Peyer's patch (tissue), 4 donors: ENCODE results near the gene GALP. TPM values are rescaled to one million over a fixed set of nuclear protein-coding genes. Genes with fewer than 3 reads are reported as not detected.

Experiments used
- DNase-seq, 3 donors: peaks; one replicate each; pipeline ENCODE4 v3.0.0-alpha.2; 2017 to 2019
- H3K27ac ChIP-seq, 4 donors: fragments of 200-600 bp; sonication (generic); one replicate each; pipeline ENCODE4 v1.5.1; 2016 to 2019
- H3K27me3 ChIP-seq, 2 donors: fragments of 200-600 bp; sonication (generic); one replicate each; pipeline ENCODE4 v1.5.1; 2019
- H3K36me3 ChIP-seq, 3 donors: fragments of 200-600 bp; sonication (generic); one replicate each; pipeline ENCODE4 v1.5.1; 2016 to 2019
- H3K4me1 ChIP-seq, 4 donors: fragments of 200-600 bp; sonication (generic); one replicate each; pipeline ENCODE4 v1.5.1; 2016 to 2019
- H3K4me3 ChIP-seq, 4 donors: fragments of 200-600 bp; sonication (generic); 1 replicate in 3 of 4; 2 replicates in 1 of 4; pipeline ENCODE4 v1.5.1; 2016 to 2019; ENCODE audit warnings: mild to moderate bottlenecking in 1 of 4
- H3K9me3 ChIP-seq, 4 donors: fragments of 200-600 bp; sonication (generic); one replicate each; pipeline ENCODE4 v1.5.1; 2016 to 2019; ENCODE audit warnings: mild to moderate bottlenecking in 1 of 4
- POLR2A ChIP-seq, 2 donors: fragments of 450-650 bp; IDR thresholded peaks; one replicate each; pipeline ENCODE4 v1.5.1; 2017; ENCODE audit warnings: antibody characterized with exemption in 2 of 2, mild to moderate bottlenecking in 2 of 2, moderate library complexity in 2 of 2
- total RNA-seq, 4 donors: library from RNA; depleted of rRNA; stranded (reverse); fragments of >200 nt; gene quantifications; one replicate each; pipeline ENCODE4 v1.1.0, GENCODE V29; 2016
- TF ChIP-seq, protein P1 (sequence below), 6 experiments: fragments of 450-650 bp in 4 of 6; fragments of 200-600 bp in 2 of 6; sonication (generic) in 1 of 6; IDR thresholded peaks; one replicate each; pipeline ENCODE4 v1.5.1; 2017 to 2019; ENCODE audit warnings: antibody characterized with exemption in 6 of 6, mild to moderate bottlenecking in 3 of 6, moderate library complexity in 1 of 6

Gene GALP
- total RNA-seq, 4 donors from 2014 or later, result not detected

DNA sequence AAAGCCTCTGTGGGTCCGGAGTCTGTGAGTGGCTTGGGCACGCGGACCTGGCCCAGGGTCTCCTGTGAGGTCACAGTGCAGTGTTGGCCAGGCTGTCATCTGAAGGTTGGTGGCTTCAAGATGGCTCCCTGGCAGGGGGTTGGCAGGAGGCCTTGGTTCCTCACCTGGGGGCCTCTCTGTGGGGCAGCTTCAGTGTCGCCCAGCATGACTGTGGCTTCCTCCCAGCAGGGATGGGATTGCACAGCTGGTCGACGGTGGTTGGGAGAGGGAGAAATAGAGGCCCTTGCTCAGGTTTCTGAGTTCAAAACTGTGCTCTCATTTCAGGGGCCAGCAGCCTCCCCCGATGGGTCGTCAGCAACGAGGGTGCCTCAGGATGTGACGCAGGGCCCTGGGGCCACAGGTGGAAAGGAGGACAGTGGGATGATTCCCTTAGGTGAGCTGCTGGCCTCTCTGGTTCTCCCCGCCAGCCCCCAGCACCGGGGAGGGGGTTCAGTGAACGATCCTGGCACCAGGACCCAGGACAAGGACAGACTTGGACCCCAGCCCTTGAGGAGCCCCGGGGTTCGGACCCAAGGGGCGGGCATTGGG, 17.5 kb upstream of the GALP start:
- H3K27me3 ChIP-seq, result no peaks in the 10 kb centered on the region
- no peaks in the 10 kb centered on the region for H3K4me1 ChIP-seq
- peaks cover 0 to 20% (median 0%) of the 10 kb centered on the region in 3 donors for H3K36me3 ChIP-seq
- H3K4me3 ChIP-seq, result no peak overlapping the region
- H3K27ac ChIP-seq, result no peak overlapping the region
- DNase-seq, result no peak
- no peak for TF ChIP-seq POLR2A (IDR thresholded peaks at IDR 0.05)
- TF ChIP-seq, protein P1, sequence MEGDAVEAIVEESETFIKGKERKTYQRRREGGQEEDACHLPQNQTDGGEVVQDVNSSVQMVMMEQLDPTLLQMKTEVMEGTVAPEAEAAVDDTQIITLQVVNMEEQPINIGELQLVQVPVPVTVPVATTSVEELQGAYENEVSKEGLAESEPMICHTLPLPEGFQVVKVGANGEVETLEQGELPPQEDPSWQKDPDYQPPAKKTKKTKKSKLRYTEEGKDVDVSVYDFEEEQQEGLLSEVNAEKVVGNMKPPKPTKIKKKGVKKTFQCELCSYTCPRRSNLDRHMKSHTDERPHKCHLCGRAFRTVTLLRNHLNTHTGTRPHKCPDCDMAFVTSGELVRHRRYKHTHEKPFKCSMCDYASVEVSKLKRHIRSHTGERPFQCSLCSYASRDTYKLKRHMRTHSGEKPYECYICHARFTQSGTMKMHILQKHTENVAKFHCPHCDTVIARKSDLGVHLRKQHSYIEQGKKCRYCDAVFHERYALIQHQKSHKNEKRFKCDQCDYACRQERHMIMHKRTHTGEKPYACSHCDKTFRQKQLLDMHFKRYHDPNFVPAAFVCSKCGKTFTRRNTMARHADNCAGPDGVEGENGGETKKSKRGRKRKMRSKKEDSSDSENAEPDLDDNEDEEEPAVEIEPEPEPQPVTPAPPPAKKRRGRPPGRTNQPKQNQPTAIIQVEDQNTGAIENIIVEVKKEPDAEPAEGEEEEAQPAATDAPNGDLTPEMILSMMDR (IDR thresholded peaks at IDR 0.05), result no peak
- no peaks in the 10 kb centered on the region for H3K9me3 ChIP-seq

DNA sequence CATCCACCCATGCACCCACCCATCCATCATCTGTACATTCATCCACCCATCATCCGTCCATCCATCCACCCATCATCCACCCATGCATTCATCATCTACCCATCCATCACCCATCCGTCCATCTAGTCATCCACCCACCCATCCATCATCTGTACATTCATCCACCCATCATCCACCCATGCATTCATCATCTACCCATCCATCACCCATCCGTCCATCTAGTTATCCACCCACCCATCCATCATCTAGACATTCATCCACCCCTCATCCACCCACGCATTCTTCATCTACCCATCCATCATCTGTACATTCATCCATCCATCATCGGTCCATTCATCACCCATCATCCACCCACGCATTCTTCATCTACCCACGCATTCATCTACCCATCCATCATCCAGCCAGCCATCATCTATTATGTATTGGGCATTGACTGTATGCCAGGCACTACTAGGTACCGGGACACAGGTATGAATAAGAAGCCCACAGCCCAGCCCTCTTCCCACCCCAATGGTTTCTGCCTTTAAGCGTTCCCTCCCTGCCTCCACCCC, 16.7 kb upstream of the GALP start:
- Histone ChIP-seq H3K27ac (no peak overlapping the region), H3K36me3 (peaks cover 0 to 20% (median 0%) of the 10 kb centered on the region in 3 donors), H3K27me3 (no peaks in the 10 kb centered on the region), H3K9me3 (no peaks in the 10 kb centered on the region), H3K4me1 (no peaks in the 10 kb centered on the region), H3K4me3 (no peak overlapping the region)
- no peak for DNase-seq
- no peak for TF ChIP-seq POLR2A (IDR thresholded peaks at IDR 0.05)
- TF ChIP-seq, protein P1 (IDR thresholded peaks at IDR 0.05), result no peak

DNA sequence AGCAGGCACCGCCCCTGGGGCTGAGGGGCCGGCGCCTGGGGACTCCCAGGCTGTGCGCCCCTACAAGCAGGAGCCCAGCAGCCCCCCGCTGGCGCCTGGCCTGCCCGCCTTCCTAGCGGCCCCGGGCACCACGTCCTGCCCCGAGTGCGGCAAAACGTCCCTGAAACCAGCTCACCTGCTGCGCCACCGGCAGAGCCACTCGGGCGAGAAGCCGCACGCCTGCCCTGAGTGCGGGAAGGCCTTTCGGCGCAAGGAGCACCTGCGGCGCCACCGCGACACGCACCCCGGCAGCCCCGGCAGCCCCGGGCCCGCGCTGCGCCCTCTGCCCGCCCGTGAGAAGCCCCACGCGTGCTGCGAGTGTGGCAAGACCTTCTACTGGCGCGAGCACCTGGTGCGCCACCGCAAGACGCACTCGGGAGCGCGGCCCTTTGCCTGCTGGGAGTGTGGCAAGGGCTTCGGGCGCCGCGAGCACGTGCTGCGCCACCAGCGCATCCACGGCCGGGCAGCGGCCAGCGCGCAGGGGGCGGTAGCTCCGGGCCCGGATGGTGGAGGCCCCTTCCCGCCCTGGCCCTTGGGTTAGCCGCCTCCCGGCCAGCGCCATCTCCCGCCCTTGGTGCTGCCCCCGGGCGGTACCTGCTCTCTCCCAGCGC, 16.1 kb upstream of the GALP start:
- H3K9me3 ChIP-seq, result no peaks in the 10 kb centered on the region
- TF ChIP-seq, protein P1 (IDR thresholded peaks at IDR 0.05), result no peak
- TF ChIP-seq POLR2A (IDR thresholded peaks at IDR 0.05), result no peak
- no peaks in the 10 kb centered on the region for H3K4me1 ChIP-seq
- no peak overlapping the region for H3K27ac ChIP-seq
- peaks cover 0 to 18% (median 0%) of the 10 kb centered on the region in 3 donors for H3K36me3 ChIP-seq
- no peak for DNase-seq
- no peaks in the 10 kb centered on the region for H3K27me3 ChIP-seq
- no peak overlapping the region for H3K4me3 ChIP-seq

DNA sequence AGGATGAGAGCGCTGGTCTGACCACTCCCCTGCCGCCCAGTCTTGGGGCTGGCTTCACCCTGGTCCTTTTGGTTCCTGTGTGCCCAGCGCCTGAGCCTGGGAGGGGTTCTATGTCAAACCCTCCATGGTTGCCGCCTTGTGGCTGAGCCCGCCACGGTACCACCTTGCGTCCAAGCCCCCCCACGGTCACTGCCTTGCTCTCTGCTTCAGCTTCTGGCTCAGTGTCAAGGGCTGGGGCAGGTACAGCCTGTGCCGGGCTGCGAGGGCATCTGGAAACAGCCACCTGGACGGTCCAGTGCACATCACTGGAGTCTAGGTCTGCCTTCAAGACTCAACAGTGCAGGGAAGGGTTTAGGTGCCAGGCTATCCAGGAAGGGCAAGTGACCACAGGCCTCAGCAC, 14.3 kb upstream of the GALP start:
- TF ChIP-seq POLR2A (IDR thresholded peaks at IDR 0.05), result no peak
- TF ChIP-seq, protein P1 (IDR thresholded peaks at IDR 0.05), result no peak
- no peak for DNase-seq
- Histone ChIP-seq H3K27me3 (no peaks in the 10 kb centered on the region), H3K36me3 (peaks cover 0 to 16% (median 0%) of the 10 kb centered on the region in 3 donors), H3K27ac (no peak overlapping the region), H3K9me3 (no peaks in the 10 kb centered on the region), H3K4me1 (no peaks in the 10 kb centered on the region), H3K4me3 (no peak overlapping the region)

DNA sequence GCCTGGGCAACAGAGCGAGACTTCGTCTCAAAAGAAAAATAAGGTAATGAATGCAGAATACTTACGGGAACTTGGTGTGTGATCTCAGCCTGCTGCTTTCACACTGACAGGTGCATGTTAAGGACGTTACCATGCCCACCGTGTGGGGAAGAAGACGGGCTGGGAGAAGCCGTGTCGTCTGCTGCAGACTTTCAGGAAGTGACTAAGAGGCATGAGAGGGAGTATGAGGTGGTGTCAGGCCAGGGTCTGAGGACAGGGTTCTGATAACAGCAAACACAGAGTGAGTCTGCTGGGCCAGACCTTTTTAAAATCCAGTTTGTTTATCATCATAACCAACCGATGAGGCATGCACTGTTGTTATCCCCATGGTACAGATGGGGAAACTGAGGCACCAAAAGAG, 13.6 kb upstream of the GALP start:
- Histone ChIP-seq H3K36me3 (peaks cover 0 to 16% (median 0%) of the 10 kb centered on the region in 3 donors), H3K4me3 (no peak overlapping the region), H3K4me1 (no peaks in the 10 kb centered on the region), H3K27me3 (no peaks in the 10 kb centered on the region), H3K9me3 (no peaks in the 10 kb centered on the region), H3K27ac (no peak overlapping the region)
- TF ChIP-seq, protein P1 (IDR thresholded peaks at IDR 0.05), result no peak
- TF ChIP-seq POLR2A (IDR thresholded peaks at IDR 0.05), result no peak
- no peak for DNase-seq
